GM19324 (cell line): ENCODE results near the gene PPP1R14B.
A peak's percentile ranks its signal among the peaks of the same experiment; 100 is the strongest.

Experiments
- ATAC-seq: cut with Tn5 transposase; IDR thresholded peaks from one replicate; pipeline ENCODE4 v1.9.1; 2021; ENCODE audit warnings: mild to moderate bottlenecking, moderate library complexity; ENCODE audit not compliant: unreplicated experiment, low FRiP score

PPP1R14B gene

GRCh38 chr11:64232967-64233315, 13.8 kb downstream of the PPP1R14B start:
- ATAC-seq, result no peak

GRCh38 chr11:64232182-64232966, 14.4 kb downstream of the PPP1R14B start:
- ATAC-seq, result no peak

GRCh38 chr11:64231546-64231945, 15.2 kb downstream of the PPP1R14B start:
- ATAC-seq, result no peak

GRCh38 chr11:64230985-64231365, 15.8 kb downstream of the PPP1R14B start:
- no peak for ATAC-seq

- ATAC-seq, result peak; percentile 55
Observed at GRCh38 chr11:64230171-64230984, 16.4 kb downstream of the PPP1R14B start, which contains the start of gene DNAJC4. Gene DNAJC4, plus strand, starts transcription at chr11:64230548. Its CDS starts 307 bp downstream, at chr11:64230855.

GRCh38 chr11:64229744-64230170, 17.0 kb downstream of the PPP1R14B start:
- ATAC-seq, result no peak

GRCh38 chr11:64229090-64229743, 17.5 kb downstream of the PPP1R14B start:
- ATAC-seq, result no peak

GRCh38 chr11:64227405-64227956, 19.3 kb downstream of the PPP1R14B start:
- no peak for ATAC-seq

GRCh38 chr11:64226507-64227051, 20.2 kb downstream of the PPP1R14B start:
- ATAC-seq, result peak; percentile 27

GRCh38 chr11:64225608-64226506, 20.9 kb downstream of the PPP1R14B start, which contains the start of the genes NUDT22 and TRPT1:
Gene NUDT22, plus strand, starts transcription at chr11:64226274. Its CDS starts 379 bp downstream, at chr11:64226653.
Gene TRPT1, minus strand, starts transcription at chr11:64226186. Its CDS starts 326 bp downstream, at chr11:64225860.
- peak; percentile 47 for ATAC-seq

- no peak for ATAC-seq
Observed at GRCh38 chr11:64224891-64225607, 21.7 kb downstream of the PPP1R14B start.

GRCh38 chr11:64224151-64224890, 22.4 kb downstream of the PPP1R14B start:
- ATAC-seq, result no peak

- ATAC-seq, result no peak
Observed at GRCh38 chr11:64223001-64223651, 23.6 kb downstream of the PPP1R14B start.

GRCh38 chr11:64222651-64223000, 24.1 kb downstream of the PPP1R14B start:
- no peak for ATAC-seq

- no peak for ATAC-seq
Observed at GRCh38 chr11:64220798-64221197, 25.9 kb downstream of the PPP1R14B start.

GRCh38 chr11:64220271-64220670, 26.5 kb downstream of the PPP1R14B start:
- ATAC-seq, result no peak

GRCh38 chr11:64219755-64220154, 27.0 kb downstream of the PPP1R14B start:
- ATAC-seq, result no peak

GRCh38 chr11:64219354-64219684, 27.4 kb downstream of the PPP1R14B start:
- no peak for ATAC-seq
